Fibroblast of lung (primary cell): ENCODE results near the gene CTDSPL.

Experiments used
- EZH2 ChIP-seq: IDR thresholded peaks from 2 replicates; pipeline ENCODE4 v1.5.1; 2012; ENCODE audit warnings: low read length, control low read depth, mild to moderate bottlenecking; ENCODE audit errors: missing control alignments
- TF ChIP-seq, protein P1 (sequence below), 2 donors: IDR thresholded peaks in 1 of 2; conservative IDR thresholded peaks in 1 of 2; 1 replicate in 1 of 2; 2 replicates in 1 of 2; pipeline ENCODE4 v1.5.1; 2011 to 2012; ENCODE audit warnings: low read length in 2 of 2, control low read depth in 1 of 2, inconsistent platforms in 1 of 2, low read depth in 1 of 2, mild to moderate bottlenecking in 1 of 2

DNA sequence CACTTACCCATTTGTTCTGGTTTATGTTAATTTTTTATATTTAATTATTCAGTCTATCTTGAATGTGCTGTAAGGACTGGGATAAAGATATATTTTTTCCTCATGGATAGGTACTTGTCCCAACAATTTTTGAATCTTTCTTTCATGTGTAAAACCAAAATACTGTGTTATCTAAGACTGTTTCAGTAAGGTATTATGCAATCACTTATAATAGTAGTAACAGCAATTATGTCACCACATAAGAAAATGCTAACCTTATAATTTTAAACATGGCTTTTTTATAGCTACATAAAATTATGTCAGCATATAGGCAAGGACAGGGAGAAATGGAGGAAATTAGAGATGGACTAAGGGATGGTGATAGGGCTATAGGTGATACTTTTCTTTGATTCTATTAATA lies 2.9 kb upstream of the CTDSPL start:
- TF ChIP-seq, protein P1, sequence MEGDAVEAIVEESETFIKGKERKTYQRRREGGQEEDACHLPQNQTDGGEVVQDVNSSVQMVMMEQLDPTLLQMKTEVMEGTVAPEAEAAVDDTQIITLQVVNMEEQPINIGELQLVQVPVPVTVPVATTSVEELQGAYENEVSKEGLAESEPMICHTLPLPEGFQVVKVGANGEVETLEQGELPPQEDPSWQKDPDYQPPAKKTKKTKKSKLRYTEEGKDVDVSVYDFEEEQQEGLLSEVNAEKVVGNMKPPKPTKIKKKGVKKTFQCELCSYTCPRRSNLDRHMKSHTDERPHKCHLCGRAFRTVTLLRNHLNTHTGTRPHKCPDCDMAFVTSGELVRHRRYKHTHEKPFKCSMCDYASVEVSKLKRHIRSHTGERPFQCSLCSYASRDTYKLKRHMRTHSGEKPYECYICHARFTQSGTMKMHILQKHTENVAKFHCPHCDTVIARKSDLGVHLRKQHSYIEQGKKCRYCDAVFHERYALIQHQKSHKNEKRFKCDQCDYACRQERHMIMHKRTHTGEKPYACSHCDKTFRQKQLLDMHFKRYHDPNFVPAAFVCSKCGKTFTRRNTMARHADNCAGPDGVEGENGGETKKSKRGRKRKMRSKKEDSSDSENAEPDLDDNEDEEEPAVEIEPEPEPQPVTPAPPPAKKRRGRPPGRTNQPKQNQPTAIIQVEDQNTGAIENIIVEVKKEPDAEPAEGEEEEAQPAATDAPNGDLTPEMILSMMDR (conservative IDR thresholded peaks at IDR 0.05 in 1 of 2, IDR thresholded peaks at IDR 0.05 in 1 of 2; ENCODE audit: low read depth in 1 of 2, low read length in 2 of 2), result no peak
- TF ChIP-seq EZH2, result no peak
